H1 (cell line): ENCODE measurements around the gene MSH4. TPM values are rescaled to one million over a fixed set of nuclear protein-coding genes. Genes with fewer than 3 reads are reported as not detected.

Source experiments
- ASH2L ChIP-seq: fragments of 200-600, 300-600 bp; sonication (generic); IDR thresholded peaks from one replicate; pipeline ENCODE4 v1.7.1; 2017; ENCODE audit warnings: low read length
- HDAC2 ChIP-seq, 2 experiments: fragments of 300-600 bp in 1 of 2; sonication (generic) in 1 of 2; IDR thresholded peaks; 2 replicates each; pipeline ENCODE4 v1.6.1; 2011 to 2012; ENCODE audit warnings: low read depth in 2 of 2, low read length in 2 of 2, mild to moderate bottlenecking in 2 of 2, moderate library complexity in 2 of 2, borderline replicate concordance in 1 of 2, inconsistent platforms in 1 of 2
- MAFK ChIP-seq: IDR thresholded peaks from 2 replicates; pipeline ENCODE4 v1.6.1; 2012; ENCODE audit warnings: low read depth, mild to moderate bottlenecking, improper control_type of control experiment, low read length
- PHF8 ChIP-seq: fragments of 200-600 bp; sonication (generic); conservative IDR thresholded peaks from 2 replicates; pipeline ENCODE4 v1.7.1; 2012; ENCODE audit warnings: low read depth, mild to moderate bottlenecking, inconsistent platforms, low read length, moderate library complexity
- SUZ12 ChIP-seq: fragments of 200-600 bp; sonication (generic); IDR thresholded peaks from 2 replicates; pipeline ENCODE4 v1.6.1; 2012; ENCODE audit warnings: mild to moderate bottlenecking, inconsistent platforms, low read length, moderate library complexity, mixed read lengths
- polyA plus RNA-seq, 7 experiments: library from polyadenylated mRNA; depleted of rRNA in 3 of 7; stranded (reverse) in 5 of 7; unstranded in 2 of 7; fragments of >200 nt in 5 of 7; fragments of 200-250 nt in 2 of 7; gene quantifications; 1 replicate in 5 of 7; 2 replicates in 1 of 7; 4 replicates in 1 of 7; pipeline versions ENCODE4 v1.2.1 to v1.2.3, GENCODE V29; 2011 to 2013; ENCODE audit warnings: missing spikeins in 2 of 7, mixed read lengths in 2 of 7
- total RNA-seq: library from RNA; stranded (reverse); fragmentation: NEBNext Ultra II Directional; extraction: Animal tissue kit (Norgen Biotek cat#: 25700); gene quantifications from 2 replicates; pipeline ENCODE4 v1.2.1, GENCODE V29; 2021

MSH4 gene
- total and polyA plus RNA-seq, 2 of the 8 experiments (the other 6 are each of a cell fraction or from before 2014, with no cell fraction given) = 0.03 to 0.22 TPM

- no peak for TF ChIP-seq PHF8
- no peak for TF ChIP-seq ASH2L
- no peak for TF ChIP-seq HDAC2 (IDR thresholded peaks at IDR 0.05; ENCODE audit: borderline replicate concordance in 1 of 2, low read depth in 2 of 2, low read length in 2 of 2)
- no peak for TF ChIP-seq MAFK
- TF ChIP-seq SUZ12 = no peak
Measured at GRCh38 chr1:75789988-75790387, 6.7 kb upstream of the MSH4 start (continued).
